SHP77 (cell line): ENCODE measurements around the gene CA4.
A peak's percentile ranks its signal among the peaks of the same experiment; 100 is the strongest.

ENCODE experiments used
- DNase-seq, 2 experiments: peaks; one replicate each; lab custom pipeline; 2025; lab: John Stamatoyannopoulos, UW

The CA4 gene

GRCh38 chr17:60155427-60155814, 5.6 kb downstream of the CA4 start:
- DNase-seq, result no peak

GRCh38 chr17:60155815-60156214, 6.0 kb downstream of the CA4 start:
- no peak for DNase-seq

GRCh38 chr17:60156746-60157145, 7.0 kb downstream of the CA4 start:
- DNase-seq, result no peak

- no peak for DNase-seq
These were observed 7.8 kb downstream of the CA4 start for GRCh38 chr17:60157487-60158040.

GRCh38 chr17:60158751-60159478, 9.1 kb downstream of the CA4 start:
- no peak for DNase-seq

GRCh38 chr17:60159479-60159866, 9.7 kb downstream of the CA4 start:
- no peak for DNase-seq

- DNase-seq, result no peak
These were observed 11.2 kb downstream of the CA4 start for GRCh38 chr17:60160829-60161501.

- DNase-seq, result peak in 1 of 2 experiments; percentile 39
These were observed 12.0 kb downstream of the CA4 start for GRCh38 chr17:60161598-60162330.

- no peak for DNase-seq
These were observed 13.5 kb downstream of the CA4 start for GRCh38 chr17:60163108-60163784.

- DNase-seq, result no peak
These were observed 14.4 kb downstream of the CA4 start for GRCh38 chr17:60164164-60164563.

GRCh38 chr17:60164697-60165096, 14.9 kb downstream of the CA4 start:
- no peak for DNase-seq

- no peak for DNase-seq
These were observed 15.4 kb downstream of the CA4 start for GRCh38 chr17:60165223-60165622.

GRCh38 chr17:60165971-60166370, 16.2 kb downstream of the CA4 start:
- no peak for DNase-seq

GRCh38 chr17:60167065-60167741, 17.4 kb downstream of the CA4 start:
- no peak for DNase-seq

GRCh38 chr17:60168654-60169053, 18.9 kb downstream of the CA4 start:
- DNase-seq, result no peak

GRCh38 chr17:60169921-60170817, 20.4 kb downstream of the CA4 start:
- DNase-seq, result no peak

- peak; percentile 80 to 82 for DNase-seq
These were observed 21.3 kb downstream of the CA4 start for GRCh38 chr17:60170835-60171752.

GRCh38 chr17:60171753-60172079, 21.9 kb downstream of the CA4 start:
- no peak for DNase-seq

- no peak for DNase-seq
These were observed 23.6 kb downstream of the CA4 start for GRCh38 chr17:60173304-60173819.
